Measurements from ENCODE around the gene NLGN4X.

DNA sequence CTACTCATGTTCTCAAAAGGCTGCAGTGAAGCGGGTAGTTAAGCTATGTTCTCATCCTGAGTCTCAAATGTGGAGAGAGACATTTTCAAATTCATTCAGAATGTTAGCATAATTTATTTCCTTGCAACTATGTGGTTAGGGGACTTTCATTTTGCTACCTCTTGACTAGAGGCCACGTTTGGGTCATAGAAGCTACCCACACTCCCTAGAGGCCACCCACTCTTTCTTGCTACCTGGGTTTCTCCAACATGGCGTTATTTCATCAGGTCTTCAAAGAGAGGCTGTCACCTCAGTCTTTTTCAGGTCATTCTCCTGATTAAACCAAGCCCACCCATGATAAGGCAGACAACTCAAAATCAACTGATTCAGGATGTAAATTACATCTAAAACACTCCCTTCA is 34.3 kb upstream of the NLGN4X start:
- no peak for TF ChIP-seq POLR2A (IDR thresholded peaks at IDR 0.05)
- TF ChIP-seq, protein P1, sequence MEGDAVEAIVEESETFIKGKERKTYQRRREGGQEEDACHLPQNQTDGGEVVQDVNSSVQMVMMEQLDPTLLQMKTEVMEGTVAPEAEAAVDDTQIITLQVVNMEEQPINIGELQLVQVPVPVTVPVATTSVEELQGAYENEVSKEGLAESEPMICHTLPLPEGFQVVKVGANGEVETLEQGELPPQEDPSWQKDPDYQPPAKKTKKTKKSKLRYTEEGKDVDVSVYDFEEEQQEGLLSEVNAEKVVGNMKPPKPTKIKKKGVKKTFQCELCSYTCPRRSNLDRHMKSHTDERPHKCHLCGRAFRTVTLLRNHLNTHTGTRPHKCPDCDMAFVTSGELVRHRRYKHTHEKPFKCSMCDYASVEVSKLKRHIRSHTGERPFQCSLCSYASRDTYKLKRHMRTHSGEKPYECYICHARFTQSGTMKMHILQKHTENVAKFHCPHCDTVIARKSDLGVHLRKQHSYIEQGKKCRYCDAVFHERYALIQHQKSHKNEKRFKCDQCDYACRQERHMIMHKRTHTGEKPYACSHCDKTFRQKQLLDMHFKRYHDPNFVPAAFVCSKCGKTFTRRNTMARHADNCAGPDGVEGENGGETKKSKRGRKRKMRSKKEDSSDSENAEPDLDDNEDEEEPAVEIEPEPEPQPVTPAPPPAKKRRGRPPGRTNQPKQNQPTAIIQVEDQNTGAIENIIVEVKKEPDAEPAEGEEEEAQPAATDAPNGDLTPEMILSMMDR (IDR thresholded peaks at IDR 0.05): no peak

Data from uterus (tissue), 2 donors.